H9 (cell line): ENCODE measurements around the gene PRKCA. TPM values are rescaled to one million over a fixed set of nuclear protein-coding genes. Genes with fewer than 3 reads are reported as not detected.

Experiments
- DNase-seq: peaks from one replicate; pipeline ENCODE4 v3.0.0-alpha.2; 2017
- H2AFZ ChIP-seq: one replicate; pipeline ENCODE4 v1.6.1; 2013; ENCODE audit warnings: mild to moderate bottlenecking, low read length, control low read depth, moderate library complexity
- H2AK5ac ChIP-seq: 2 replicates; pipeline ENCODE4 v1.6.1; 2013; ENCODE audit warnings: low read length, control low read depth, mixed read lengths; ENCODE audit not compliant: insufficient read length
- H2BK120ac ChIP-seq: one replicate; pipeline ENCODE4 v1.6.1; 2013; ENCODE audit warnings: low read depth, mild to moderate bottlenecking, low read length, control low read depth, inconsistent platforms; ENCODE audit not compliant: poor library complexity, severe bottlenecking
- H2BK12ac ChIP-seq: 2 replicates; pipeline ENCODE4 v1.6.1; 2013; ENCODE audit warnings: low read length, control low read depth, mixed read lengths, low read depth; ENCODE audit not compliant: insufficient read length
- H2BK15ac ChIP-seq: 2 replicates; pipeline ENCODE4 v1.6.1; 2013; ENCODE audit warnings: low read depth, low read length, control low read depth
- H2BK20ac ChIP-seq: one replicate; pipeline ENCODE4 v1.6.1; 2013; ENCODE audit warnings: low read depth, mild to moderate bottlenecking, low read length, control low read depth, inconsistent platforms; ENCODE audit not compliant: poor library complexity, severe bottlenecking
- H2BK5ac ChIP-seq: 2 replicates; pipeline ENCODE4 v1.6.1; 2013; ENCODE audit warnings: low read length, control low read depth, mixed read lengths; ENCODE audit not compliant: insufficient read length
- H3K14ac ChIP-seq: 2 replicates; pipeline ENCODE4 v1.6.1; 2013; ENCODE audit warnings: low read length, control low read depth; ENCODE audit not compliant: insufficient read depth
- H3K18ac ChIP-seq: 2 replicates; pipeline ENCODE4 v1.6.1; 2013; ENCODE audit warnings: low read depth, mild to moderate bottlenecking, mixed read lengths, low read length, control low read depth; ENCODE audit not compliant: insufficient read length
- H3K23ac ChIP-seq: 2 replicates; pipeline ENCODE4 v1.6.1; 2013; ENCODE audit warnings: low read length, control low read depth, mixed read lengths, low read depth; ENCODE audit not compliant: insufficient read length
- H3K23me2 ChIP-seq: 2 replicates; pipeline ENCODE4 v1.6.1; 2013; ENCODE audit warnings: low read depth, mild to moderate bottlenecking, mixed read lengths, low read length, control low read depth; ENCODE audit not compliant: insufficient read length, poor library complexity, severe bottlenecking
- H3K27ac ChIP-seq: 2 replicates; pipeline ENCODE4 v1.5.1; 2013; ENCODE audit warnings: low read length, control low read depth, mixed read lengths, low read depth; ENCODE audit not compliant: insufficient read length
- H3K27me3 ChIP-seq: 2 replicates; pipeline ENCODE4 v1.6.1; 2013; ENCODE audit warnings: low read length, control low read depth, inconsistent platforms; ENCODE audit not compliant: insufficient read depth
- H3K4ac ChIP-seq: 2 replicates; pipeline ENCODE4 v1.6.1; 2013; ENCODE audit warnings: low read depth, mild to moderate bottlenecking, control low read depth, inconsistent platforms, low read length, moderate library complexity
- H3K4me1 ChIP-seq: 2 replicates; pipeline ENCODE4 v1.6.1; 2013; ENCODE audit warnings: low read length, control low read depth, inconsistent platforms; ENCODE audit not compliant: insufficient read depth
- H3K4me2 ChIP-seq: 2 replicates; pipeline ENCODE4 v1.6.1; 2013; ENCODE audit warnings: low read length, control low read depth, mixed read lengths; ENCODE audit not compliant: insufficient read length, insufficient read depth
- H3K56ac ChIP-seq: 2 replicates; pipeline ENCODE4 v1.6.1; 2013; ENCODE audit warnings: low read depth, mild to moderate bottlenecking, mixed read lengths, low read length, control low read depth; ENCODE audit not compliant: insufficient read length
- H3K79me1 ChIP-seq: 2 replicates; pipeline ENCODE4 v1.6.1; 2013; ENCODE audit warnings: low read depth, mild to moderate bottlenecking, moderate library complexity, low read length, control low read depth, inconsistent platforms; ENCODE audit not compliant: insufficient read depth, poor library complexity, severe bottlenecking
- H3K79me2 ChIP-seq: 2 replicates; pipeline ENCODE4 v1.6.1; 2013; ENCODE audit warnings: low read length, control low read depth, inconsistent platforms; ENCODE audit not compliant: insufficient read depth
- H3K9ac ChIP-seq: 2 replicates; pipeline ENCODE4 v1.6.1; 2013; ENCODE audit warnings: low read length, control low read depth, mixed read lengths; ENCODE audit not compliant: insufficient read length; ENCODE audit errors: extremely low read depth
- H3K9me3 ChIP-seq: one replicate; pipeline ENCODE4 v1.6.1; 2013; ENCODE audit warnings: low read depth, low read length, inconsistent platforms; ENCODE audit not compliant: control insufficient read depth
- H3T11ph ChIP-seq: one replicate; pipeline ENCODE4 v1.6.1; 2013; ENCODE audit warnings: mild to moderate bottlenecking, low read length, control low read depth, inconsistent platforms
- H4K20me1 ChIP-seq: one replicate; pipeline ENCODE4 v1.6.1; 2013; ENCODE audit not compliant: control insufficient read depth, insufficient read length, insufficient read depth
- H4K5ac ChIP-seq: 2 replicates; pipeline ENCODE4 v1.6.1; 2013; ENCODE audit warnings: low read depth, mild to moderate bottlenecking, mixed read lengths, low read length, control low read depth; ENCODE audit not compliant: insufficient read length
- H4K8ac ChIP-seq: replicated peaks from 2 replicates; pipeline ENCODE4 v1.6.1; 2013; ENCODE audit warnings: low read length, control low read depth, mixed read lengths, low read depth; ENCODE audit not compliant: insufficient read length
- H4K91ac ChIP-seq: 2 replicates; pipeline ENCODE4 v1.6.1; 2013; ENCODE audit warnings: low read depth, mild to moderate bottlenecking, moderate library complexity, mixed read lengths, low read length, control low read depth; ENCODE audit not compliant: insufficient read length
- H3K27ac Mint-ChIP-seq, 3 experiments: 2 replicates in 2 of 3; 3 replicates in 1 of 3; pipeline ENCODE4 v1.8.0; 2020 to 2021; ENCODE audit warnings: mixed read lengths in 3 of 3, mild to moderate bottlenecking in 1 of 3, moderate library complexity in 1 of 3
- H3K27me3 Mint-ChIP-seq: 2 replicates; pipeline ENCODE4 v1.8.0; 2021; ENCODE audit warnings: low read depth, mild to moderate bottlenecking, moderate library complexity, mixed read lengths
- H3K36me3 Mint-ChIP-seq, 3 experiments: 2 replicates in 2 of 3; 3 replicates in 1 of 3; pipeline ENCODE4 v1.8.0; 2020 to 2021; ENCODE audit warnings: low read depth in 3 of 3, mixed read lengths in 3 of 3; ENCODE audit not compliant: insufficient read depth in 1 of 3
- H3K4me1 Mint-ChIP-seq, 2 experiments: 2 replicates each; pipeline ENCODE4 v1.8.0; 2020; ENCODE audit warnings: mixed read lengths in 2 of 2
- H3K4me3 Mint-ChIP-seq, 2 experiments: 2 replicates in 1 of 2; 3 replicates in 1 of 2; pipeline ENCODE4 v1.8.0; 2020 to 2021; ENCODE audit warnings: mild to moderate bottlenecking in 2 of 2, mixed read lengths in 2 of 2, moderate library complexity in 1 of 2
- H3K9me3 Mint-ChIP-seq, 2 experiments: 2 replicates in 1 of 2; 3 replicates in 1 of 2; pipeline ENCODE4 v1.8.0; 2020; ENCODE audit warnings: mild to moderate bottlenecking in 2 of 2, mixed read lengths in 2 of 2, moderate library complexity in 1 of 2
- CTCF ChIP-seq: fragments of 200-600 bp; sonication (generic); conservative IDR thresholded peaks from 3 replicates; pipeline ENCODE4 v1.8.0; 2021; ENCODE audit warnings: antibody characterized with exemption, mild to moderate bottlenecking
- WGBS: extraction: QIAGEN DNeasy Blood & Tissue Kit; methylation state at CpG from one replicate; pipeline ENCODE4 v1.1.7; 2013; ENCODE audit warnings: missing lambda C conversion rate, low lambda C conversion rate, mixed read lengths; ENCODE audit not compliant: insufficient read length; ENCODE audit errors: extremely low coverage; 5-methylcytosine and 5-hydroxymethylcytosine counted together
- total RNA-seq: library from RNA; stranded (reverse); gene quantifications from 2 replicates; pipeline ENCODE4 v1.2.1, GENCODE V29; 2021

The PRKCA gene
- total RNA-seq, 1 experiment from 2014 or later = 10.5 TPM

- DNase-seq = peak; percentile 89
These were observed 527.0 kb downstream of the PRKCA start for GRCh38 chr17:66829386-66829864.

More at GRCh38 chr17:66829386-66829864, 527.0 kb downstream of the PRKCA start:
- H3K79me2 ChIP-seq = no peaks in the 10 kb centered on the region
- Mint-ChIP-seq H3K4me3 (peak overlapping the region in 1 of 2 experiments; percentile 41; a peak in 1 of 5 replicates), H3K9me3 (peaks cover 0 to 2% of the 10 kb centered on the region in 2 experiments; a peak in 3 of 5 replicates), H3K36me3 (no peaks in the 10 kb centered on the region), H3K27ac (no peak overlapping the region), H3K4me1 (peaks cover 20 to 22% of the 10 kb centered on the region in 2 experiments), H3K27me3 (peaks cover 35% of the 10 kb centered on the region)
- no peak overlapping the region for H4K5ac ChIP-seq
- peaks cover 4% of the 10 kb centered on the region; the same call in 1 of the 2 replicates for H3K4me1 ChIP-seq
- no peak overlapping the region for H2AFZ ChIP-seq
- no peak overlapping the region for H4K8ac ChIP-seq
- H2BK12ac ChIP-seq = no peak overlapping the region
- H2BK5ac ChIP-seq = no peak overlapping the region
- no peaks in the 10 kb centered on the region for H4K20me1 ChIP-seq
- H3K9me3 ChIP-seq = no peaks in the 10 kb centered on the region
- no peak overlapping the region for H3K4ac ChIP-seq
- no peak overlapping the region for H3K56ac ChIP-seq
- TF ChIP-seq CTCF = no peak
- no CpG with 5 or more reads among the region's 18 CpGs for WGBS
- no peaks in the 10 kb centered on the region for H3K23me2 ChIP-seq
- H3K18ac ChIP-seq = no peak overlapping the region
- H3T11ph ChIP-seq = no peak overlapping the region
- H3K14ac ChIP-seq = no peak overlapping the region
- H3K4me2 ChIP-seq = peak overlapping the region; percentile 23
- no peaks in the 10 kb centered on the region for H3K27me3 ChIP-seq
- no peak overlapping the region for H3K23ac ChIP-seq
- H3K79me1 ChIP-seq = no peaks in the 10 kb centered on the region
- no peak overlapping the region for H3K27ac ChIP-seq
- no peak overlapping the region for H2BK15ac ChIP-seq
- no peak overlapping the region for H4K91ac ChIP-seq
- no peak overlapping the region for H2BK20ac ChIP-seq
- no peak overlapping the region for H2AK5ac ChIP-seq
- no peak overlapping the region for H3K9ac ChIP-seq
- no peak overlapping the region for H2BK120ac ChIP-seq
